HG03139 (cell line): ENCODE results near the gene FMC1.
"Not testable (repeated sequence)": the region's sequence is repeated elsewhere in the genome, so short reads cannot be mapped to it uniquely, and the experiment has no call there.

Source experiments
- ATAC-seq: cut with Tn5 transposase; IDR thresholded peaks from one replicate; pipeline ENCODE4 v1.9.1; 2021; ENCODE audit not compliant: unreplicated experiment

Gene FMC1, protein sequence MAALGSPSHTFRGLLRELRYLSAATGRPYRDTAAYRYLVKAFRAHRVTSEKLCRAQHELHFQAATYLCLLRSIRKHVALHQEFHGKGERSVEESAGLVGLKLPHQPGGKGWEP

DNA sequence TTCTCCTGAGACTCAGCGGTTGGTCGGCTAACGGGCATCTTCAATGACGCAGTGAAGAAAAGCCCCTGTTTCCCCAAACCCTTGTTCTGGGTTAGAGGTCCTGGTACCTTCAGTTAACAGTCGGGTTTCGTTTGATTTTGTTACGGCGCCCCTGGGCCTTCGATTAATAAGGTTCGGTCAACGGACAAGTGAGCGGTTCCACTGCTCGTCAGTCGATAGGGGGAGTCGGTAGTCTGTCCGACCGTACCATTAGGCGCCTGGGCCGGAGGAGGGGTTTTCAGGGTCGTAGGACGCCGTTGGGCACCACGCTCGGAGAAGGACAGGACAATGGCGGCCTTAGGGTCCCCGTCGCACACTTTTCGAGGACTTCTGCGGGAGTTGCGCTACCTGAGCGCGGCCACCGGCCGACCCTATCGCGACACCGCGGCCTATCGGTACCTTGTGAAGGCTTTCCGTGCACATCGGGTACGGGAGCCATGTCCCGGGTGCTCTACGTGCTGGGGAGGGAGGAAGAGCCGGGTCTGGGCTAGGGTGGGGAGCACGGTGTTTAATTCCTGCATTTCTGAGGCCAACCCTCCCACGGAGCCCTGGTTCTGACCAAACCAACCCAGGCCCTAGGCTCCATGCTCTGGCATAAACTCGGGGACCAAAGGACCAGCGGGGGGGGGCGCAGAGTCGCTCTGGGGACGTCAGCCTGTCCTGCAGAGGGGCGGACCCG, at the start of gene FMC1:
Gene FMC1, plus strand, starts transcription at position 280 of the 718 bp plus-strand sequence. Its CDS starts 48 bp downstream, at position 328.
- ATAC-seq: peak; percentile 48

DNA sequence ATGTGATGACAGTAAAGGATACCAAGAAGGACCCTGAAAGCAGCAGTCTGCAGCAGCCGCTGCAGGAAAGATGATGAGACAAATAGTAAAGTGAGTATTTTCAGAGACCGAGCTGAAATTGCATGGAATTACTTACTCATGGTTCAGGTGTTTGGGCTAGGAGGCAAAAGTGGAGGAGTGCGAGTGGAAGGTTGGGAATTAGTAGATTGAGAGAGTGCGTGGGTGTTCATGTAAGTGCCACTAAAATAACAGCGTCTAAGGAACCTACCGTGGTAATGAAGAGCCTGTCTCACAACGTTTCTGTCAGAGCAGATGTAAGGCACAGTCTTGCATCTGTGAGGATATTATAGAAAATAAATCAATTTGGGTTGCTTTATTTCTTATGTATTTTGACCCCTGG, 48.3 kb upstream of the FMC1 start:
- ATAC-seq: no peak

DNA sequence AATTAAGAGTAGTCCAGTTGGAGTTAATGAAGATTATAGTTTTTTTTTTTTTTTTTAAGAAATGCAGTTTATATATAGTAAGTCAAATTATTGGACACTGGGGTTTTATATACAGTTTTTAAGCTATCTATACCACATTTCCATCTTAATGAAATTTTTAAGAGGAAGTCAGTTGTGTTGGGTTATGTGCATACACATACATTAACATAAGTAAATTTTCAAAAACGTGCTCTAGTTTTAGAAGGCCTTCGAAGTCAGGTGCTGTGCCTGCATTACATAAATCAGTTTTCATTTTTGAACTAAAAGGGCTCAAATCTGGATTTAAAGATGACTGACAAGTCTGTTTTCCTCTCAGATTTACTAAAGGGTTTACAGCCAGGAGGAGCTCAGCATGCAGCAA, 47.6 kb upstream of the FMC1 start:
- no peak for ATAC-seq

DNA sequence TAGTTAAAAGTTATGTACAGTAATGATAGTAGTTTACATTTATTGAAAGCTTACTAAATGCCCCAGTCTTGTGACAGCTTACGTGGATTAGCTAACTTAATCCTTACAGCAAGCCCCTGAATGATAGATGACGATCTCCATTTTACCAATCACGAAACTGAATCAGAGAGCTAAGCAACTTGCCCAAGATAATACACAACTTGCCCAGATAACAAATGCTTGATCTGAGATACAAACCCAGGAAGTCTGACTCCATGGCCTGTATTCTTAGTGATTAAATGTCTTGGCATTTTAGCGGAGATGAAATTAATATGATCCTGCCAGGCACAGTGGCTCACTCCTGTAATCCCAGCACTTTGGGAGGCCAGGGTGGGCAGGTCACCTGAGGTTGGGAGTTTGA, 46.9 kb upstream of the FMC1 start:
- no peak for ATAC-seq

DNA sequence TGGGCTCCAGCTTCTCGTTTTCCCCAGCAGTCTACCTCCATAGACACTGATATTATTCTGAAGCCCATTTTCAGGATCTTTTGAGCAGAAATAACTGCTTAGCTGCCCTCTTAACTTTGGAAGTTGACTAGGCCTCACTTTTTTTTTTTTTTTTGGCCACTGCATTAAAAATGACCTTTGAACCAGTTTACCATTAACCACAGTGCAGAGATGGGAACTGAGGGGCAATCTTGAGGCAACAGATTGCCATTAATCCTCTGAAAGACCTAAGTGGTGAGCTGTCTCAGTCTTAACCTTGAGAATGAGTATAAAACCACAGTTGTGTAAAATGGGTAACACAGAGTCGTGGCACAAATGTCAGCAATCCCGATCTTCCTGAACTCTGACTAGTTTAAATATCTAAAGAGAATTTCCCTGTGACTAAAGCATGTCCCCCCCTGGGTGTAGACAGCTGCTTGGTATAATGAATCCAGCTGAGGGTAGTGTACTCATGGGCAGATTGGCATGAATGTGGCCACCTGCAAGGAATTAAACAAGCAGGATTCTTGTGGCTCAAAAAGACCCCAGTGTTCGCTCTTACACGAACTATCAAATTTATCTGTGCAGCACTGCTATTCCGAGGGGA, 46.1 kb upstream of the FMC1 start:
- no peak for ATAC-seq

DNA sequence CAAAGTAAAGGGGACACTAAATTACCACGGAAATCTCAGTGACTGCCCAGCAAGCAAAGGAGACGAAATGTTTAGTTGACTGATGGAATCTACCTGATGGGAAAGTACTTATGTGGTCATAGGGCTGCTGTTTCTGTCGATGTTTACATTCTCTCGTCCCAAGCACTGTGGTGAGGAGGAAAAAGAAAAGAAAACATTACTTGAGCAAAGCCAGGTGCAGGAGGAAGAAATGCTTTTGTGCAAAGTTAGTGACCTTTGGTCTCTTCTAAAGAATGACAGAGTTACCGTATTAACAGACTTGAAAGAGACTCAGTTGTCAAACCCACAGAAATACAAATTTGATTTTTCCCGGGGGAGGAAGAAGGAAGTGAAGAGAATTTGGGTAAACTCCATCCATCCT, 43.3 kb upstream of the FMC1 start:
- ATAC-seq: no peak

DNA sequence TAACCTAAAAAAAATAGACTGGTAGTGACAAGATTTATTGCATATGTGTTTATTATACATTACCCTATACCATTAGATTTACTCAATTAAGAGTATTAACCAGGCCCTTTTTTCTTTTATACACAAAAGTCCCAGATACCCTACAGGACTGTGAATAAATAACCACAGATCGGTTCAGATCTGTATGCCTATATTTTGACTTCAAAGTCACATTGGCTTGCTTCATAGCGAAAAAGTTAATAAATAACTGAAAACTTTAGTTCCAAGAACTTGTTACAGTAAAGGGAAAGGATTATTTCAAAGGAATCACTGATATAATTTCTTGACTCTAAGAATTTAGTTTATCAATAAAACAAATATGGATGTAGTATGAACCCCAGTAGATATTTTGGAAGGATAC, 41.8 kb upstream of the FMC1 start:
- no peak for ATAC-seq

DNA sequence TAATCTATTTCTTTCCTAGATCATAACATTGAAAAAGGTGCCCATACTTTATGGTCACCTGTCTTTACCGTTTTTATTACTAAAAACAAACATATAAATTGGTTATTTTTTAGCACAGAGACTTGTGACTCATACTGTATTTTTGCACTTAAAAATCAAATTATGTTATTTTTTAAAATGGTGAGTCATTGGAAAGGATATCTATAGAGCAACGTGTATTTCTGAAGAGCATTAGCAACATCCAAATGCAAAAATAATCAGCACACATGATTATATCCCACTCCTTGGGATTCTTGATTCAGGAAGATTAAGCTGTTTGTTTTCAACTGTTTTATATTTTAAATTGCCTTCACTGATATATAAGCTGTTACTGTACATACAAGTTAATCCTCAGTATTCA, 40.7 kb upstream of the FMC1 start:
- ATAC-seq: no peak

DNA sequence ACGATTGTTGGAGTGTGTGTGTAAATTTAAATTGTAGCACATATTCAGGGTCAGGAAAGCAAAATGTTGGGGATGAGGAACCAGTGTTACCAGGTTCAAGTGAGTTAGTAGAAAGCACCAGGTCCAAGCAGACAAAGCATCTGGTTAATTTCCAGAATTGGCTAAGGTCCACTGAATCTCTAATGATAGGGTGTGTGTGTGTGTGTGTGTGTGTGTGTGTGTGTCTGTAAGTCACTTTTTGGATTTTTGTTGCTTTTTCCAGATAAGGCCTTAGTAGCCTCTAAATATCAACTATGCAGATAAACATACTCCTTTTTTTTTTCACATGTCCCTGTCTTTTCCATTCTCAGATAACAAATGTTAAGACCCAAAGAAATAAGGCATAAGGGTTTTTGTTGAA, 36.6 kb upstream of the FMC1 start:
- ATAC-seq: no peak

DNA sequence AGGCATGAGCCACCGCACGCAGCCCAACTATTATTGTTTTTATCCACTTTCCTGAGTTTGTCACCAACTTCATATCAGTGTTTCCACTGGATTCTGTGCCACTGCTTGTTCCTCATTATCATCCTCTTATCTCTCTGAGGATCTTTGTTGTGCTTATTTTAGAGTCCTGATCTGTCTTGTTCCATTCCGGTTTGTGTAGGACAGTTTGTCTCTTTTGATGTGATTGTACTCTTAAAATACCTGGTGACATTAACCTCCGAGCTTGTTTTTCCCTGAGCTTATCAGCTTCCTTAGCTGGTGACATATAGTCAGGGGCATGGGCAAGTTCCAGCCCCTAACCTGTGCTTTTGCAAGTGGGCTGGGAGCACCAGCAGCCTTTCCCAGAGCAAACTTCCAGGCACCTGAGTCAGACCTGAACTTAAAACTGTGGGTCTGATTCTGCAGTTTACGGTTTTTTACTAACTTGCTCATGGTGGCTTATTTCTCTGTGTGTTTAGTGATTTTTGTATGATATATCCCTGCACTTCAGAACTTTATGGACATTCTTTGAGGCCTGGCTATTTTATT, 23.1 kb upstream of the FMC1 start:
- no peak for ATAC-seq

DNA sequence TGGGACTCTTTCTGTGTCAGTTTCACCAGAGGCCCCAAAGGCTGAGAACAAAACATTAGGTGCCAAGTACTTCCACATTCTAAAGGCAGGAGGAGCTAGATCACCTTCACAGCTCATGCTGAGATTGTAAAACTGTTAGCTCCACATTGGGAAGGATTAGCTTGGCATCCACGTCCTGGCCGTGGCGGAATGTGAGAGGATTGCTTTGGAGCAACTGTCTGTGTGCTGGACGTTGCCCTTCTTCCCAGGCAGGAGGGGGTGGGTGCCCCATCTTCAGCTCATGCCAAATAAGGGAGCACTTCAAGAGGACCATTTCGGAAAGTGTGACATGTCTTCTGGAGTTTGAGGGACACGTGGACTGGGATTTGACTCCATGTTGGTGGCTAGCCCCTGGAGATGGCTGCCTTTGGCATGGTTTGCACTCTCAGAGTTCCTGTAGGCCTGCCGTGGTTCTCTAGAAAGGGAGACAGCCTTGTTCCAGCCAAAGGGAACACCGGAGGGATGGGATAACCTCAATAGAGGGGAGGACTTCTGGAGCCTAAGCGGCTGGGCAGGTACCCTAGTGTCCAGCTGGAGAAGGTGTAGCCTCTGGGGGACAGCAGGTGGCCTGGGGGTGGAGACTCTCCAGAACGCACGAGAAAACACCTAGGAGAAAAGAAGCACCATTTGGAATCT, 19.9 kb upstream of the FMC1 start:
- no peak for ATAC-seq

DNA sequence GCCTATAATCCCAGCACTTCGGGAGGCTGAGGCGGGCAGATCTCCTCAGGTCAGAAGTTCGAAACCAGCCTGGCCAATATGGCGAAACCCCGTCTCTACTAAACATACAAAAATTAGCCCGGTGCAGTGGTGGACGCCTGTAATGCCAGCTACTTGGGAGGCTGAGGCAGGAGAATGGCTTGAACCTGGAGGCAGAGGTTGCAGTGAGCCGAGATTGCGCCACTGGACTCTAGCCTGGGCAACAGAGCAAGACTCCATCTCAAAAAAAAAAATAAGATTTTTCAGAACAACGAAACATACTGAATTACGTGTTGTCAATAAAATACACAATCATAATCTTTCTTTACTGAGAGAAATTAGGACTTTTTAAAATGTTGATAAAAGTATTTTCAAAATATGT, 16.4 kb upstream of the FMC1 start:
- ATAC-seq: not testable (repeated sequence)

DNA sequence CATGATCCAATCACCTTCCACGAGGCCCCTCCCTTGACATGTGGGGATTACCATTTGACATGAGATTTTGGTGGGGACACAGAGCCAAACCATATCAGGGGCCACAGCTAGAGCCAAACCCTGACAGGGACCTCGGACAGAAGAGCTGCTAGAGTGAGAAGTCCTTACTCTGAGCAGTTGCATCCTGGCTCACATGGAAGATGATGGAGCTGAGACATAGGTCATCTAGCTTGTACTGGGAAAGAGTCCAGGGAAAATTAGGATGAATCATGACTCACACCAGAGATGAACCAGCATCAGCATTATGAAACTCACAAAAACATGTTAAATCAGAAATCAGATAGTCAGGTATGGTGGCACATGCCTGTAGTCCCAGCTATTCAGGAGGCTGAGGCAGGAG, 12.8 kb upstream of the FMC1 start:
- ATAC-seq: no peak

DNA sequence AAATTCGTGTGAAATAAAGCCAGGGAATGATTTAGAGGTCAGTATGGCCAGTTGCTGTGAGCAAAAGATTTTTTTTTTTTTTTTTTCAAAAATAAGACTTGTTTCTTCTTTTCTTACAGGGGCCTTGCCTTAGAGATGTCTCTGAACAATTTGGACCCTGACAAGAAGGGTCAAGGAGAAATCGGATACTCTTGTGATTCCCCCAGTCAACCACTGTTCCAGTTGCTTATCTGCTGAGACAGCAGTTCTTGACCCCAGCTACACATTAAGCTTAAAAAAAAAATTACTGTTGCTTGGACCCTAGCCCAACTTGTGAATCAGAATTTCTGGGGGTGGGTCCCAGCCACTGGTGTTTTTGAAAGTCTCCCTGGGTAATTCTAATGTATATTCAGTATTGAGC, 12.0 kb upstream of the FMC1 start:
- ATAC-seq: no peak

DNA sequence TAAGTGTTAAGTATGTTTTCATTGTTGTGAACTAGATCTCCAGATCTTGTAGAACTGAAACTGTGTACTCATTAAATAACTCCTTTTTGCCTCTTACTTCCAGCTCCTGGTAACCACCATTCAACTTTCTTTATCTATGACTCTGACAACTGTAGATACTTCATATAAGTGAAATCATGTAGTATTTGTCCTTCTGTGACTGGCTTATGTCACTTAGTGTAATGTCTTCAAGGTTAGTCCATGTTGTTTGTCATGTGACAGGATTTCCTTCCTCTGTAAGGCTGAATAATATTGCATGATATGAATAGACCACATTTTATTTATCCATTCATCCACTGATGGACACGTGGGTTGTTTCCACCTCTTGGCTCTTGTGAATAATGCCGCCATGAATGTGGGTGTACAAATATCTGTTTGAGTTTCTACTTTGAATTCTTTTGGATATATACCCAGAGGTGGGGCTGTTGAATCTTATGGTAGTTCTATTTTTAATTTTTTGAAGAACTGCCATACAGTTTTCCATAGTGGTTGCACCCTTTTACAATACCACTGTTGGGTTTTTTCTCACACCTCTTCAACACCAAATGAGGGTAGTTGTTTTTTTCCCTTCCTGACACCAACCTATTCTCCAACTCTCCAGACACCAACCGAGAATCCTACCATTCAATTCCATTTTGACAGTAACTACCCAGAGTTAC, 10.7 kb upstream of the FMC1 start:
- ATAC-seq: no peak

DNA sequence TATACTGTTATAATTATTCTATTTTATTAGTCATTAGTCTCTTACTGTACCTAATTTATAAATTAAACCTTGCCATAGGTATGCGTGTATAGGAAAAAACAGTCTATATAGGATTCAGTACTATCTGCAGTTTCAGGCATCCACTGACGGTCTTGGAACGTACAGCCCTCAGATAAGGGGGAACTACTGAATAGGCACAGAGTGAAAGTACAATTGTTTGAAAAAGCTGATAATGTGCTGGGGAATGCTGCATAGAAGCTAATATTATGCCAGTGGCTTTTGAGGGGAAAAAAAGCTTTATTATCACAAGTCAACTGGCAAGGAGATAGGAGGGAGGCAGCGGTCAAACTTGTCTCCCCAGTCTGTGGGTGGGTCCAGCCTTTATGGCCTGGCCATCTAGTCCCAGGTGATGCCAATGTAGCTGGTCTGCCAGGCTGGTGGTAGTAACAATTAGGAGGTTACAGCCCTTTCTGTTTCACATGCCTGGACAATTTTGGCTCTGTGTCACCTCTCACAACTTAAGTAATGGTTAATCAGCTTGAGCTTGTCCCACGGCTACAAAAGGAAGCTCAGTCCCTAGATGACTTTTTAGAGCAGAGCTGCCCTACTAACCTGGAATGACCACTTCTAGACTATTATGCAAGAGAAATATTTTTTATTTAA, 8.3 kb upstream of the FMC1 start:
- ATAC-seq: no peak

DNA sequence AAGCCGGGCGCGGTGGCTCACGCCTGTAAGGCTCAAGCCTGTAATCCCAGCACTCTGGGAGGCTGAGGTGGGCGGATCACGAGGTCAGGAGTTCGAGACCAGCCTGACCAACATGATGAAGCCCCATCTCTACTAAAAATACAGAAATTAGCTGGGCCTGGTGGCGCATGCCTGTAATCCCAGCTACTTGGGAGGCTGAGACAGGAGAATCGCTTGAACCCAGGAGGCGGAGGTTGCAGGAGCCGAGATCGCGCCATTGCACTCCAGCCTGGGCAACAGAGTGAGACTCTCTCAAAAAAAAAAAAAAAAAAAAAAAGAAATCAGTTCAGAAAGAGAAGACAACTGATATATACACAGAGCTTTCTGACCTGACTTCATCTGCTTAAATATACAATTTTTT, 7.7 kb upstream of the FMC1 start:
- not testable (repeated sequence) for ATAC-seq

DNA sequence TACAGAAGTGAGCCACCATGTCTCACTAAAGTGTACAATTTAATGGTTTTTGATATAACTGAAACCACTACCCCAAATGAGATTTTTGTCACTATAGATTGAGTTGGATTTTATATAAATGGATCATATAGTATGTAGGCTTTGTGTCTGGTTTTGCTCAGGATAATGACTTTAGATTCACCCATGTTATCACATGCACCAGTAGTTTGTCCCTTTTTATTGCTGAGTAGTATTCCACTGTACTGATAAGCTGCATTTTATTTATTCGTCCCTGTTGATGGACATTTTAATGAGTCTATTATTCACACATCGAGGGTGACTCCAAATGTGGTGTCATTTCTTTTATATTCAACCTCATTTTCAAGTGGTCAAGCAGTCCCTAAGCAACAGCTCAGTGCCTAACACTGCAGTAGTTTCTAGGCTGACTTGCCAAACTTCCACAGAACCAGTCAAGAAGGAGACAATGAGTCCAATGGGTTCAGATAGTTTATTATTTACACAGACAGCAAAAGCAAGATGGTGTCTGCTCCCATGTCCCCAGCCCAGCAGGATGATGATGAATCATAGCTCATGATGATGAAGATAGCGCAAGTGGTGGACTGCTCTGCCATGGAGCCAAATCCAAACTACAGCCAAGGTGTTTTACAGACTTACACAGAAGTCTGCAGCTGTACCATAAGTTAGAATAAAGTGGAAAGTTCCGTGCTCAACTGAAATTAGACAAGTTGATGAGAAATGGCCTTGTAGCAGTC, 6.6 kb upstream of the FMC1 start:
- no peak for ATAC-seq

DNA sequence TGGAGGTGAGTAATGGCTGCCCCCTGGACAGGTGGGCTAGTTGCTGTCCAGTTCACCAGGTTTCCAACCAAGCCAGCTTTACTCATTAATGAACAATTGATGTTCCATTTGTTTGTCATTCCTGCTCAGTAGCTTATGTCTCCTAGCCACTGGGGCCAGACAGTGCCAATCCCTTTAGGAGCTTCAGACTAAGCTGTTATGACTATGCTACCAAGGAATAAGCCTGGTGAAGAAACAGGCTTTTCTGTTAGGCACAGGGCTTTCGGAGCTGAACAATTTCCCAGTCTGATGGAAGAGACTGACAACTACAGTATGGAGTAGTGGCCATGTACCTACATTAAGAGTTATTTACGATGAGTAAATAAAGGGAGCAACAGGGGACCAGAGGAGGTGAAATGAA, 2.1 kb upstream of the FMC1 start:
- no peak for ATAC-seq

DNA sequence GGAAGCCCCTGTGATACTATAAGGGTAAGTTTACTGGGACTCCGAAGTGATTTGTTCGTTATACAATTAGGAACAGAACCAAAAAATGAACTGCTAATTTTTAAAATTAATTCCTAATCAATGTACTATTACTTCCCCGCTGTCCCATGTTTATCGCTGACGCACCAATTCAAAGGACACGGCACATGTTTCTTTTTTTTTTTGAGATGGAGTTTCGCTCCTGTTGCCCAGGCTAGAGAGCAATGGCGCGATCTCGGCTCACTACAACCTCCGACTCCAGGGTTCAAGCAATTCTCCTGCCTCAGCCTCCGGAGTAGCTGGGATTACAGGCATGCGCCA, 1.5 kb upstream of the FMC1 start:
- no peak for ATAC-seq
